HepG2 (cell line): ENCODE results near the gene ATP2A3.

Experiments used
- DNMT1 ChIP-seq: sonication (generic); formaldehyde crosslinking; IDR thresholded peaks from 2 replicates; pipeline ENCODE4 v1.5.1; 2020; ENCODE audit warnings: mild to moderate bottlenecking, missing genetic modification reagents
- MAFK ChIP-seq, 2 experiments: IDR thresholded peaks in 1 of 2; conservative IDR thresholded peaks in 1 of 2; 2 replicates each; pipeline ENCODE4 v1.6.1; 2011; ENCODE audit warnings: improper control_type of control experiment in 2 of 2, low read length in 2 of 2
- NR2C2 ChIP-seq: sonication (generic); formaldehyde crosslinking; IDR thresholded peaks from 2 replicates; pipeline ENCODE4 v1.4.0; 2020; ENCODE audit warnings: missing genetic modification reagents, mild to moderate bottlenecking, moderate library complexity, borderline replicate concordance
- POLR2A ChIP-seq, 2 experiments: IDR thresholded peaks; 2 replicates each; pipeline ENCODE4 v1.6.1; 2011; ENCODE audit warnings: low read depth in 2 of 2, low read length in 2 of 2, mild to moderate bottlenecking in 1 of 2, moderate library complexity in 1 of 2; ENCODE audit not compliant: insufficient read depth in 1 of 2
- ZFY ChIP-seq: sonication (generic); formaldehyde crosslinking; IDR thresholded peaks from 2 replicates; pipeline ENCODE4 v1.4.0; 2020; ENCODE audit warnings: missing genetic modification reagents

GRCh38 chr17:3972931-3973330 lies 8.7 kb upstream of the ATP2A3 start:
- TF ChIP-seq NR2C2 (no peak), MAFK (conservative IDR thresholded peaks at IDR 0.05 in 1 of 2, IDR thresholded peaks at IDR 0.05 in 1 of 2; ENCODE audit: low read length in 2 of 2) (no peak), DNMT1 (no peak), POLR2A (IDR thresholded peaks at IDR 0.05; ENCODE audit: insufficient read depth in 1 of 2, low read depth in 2 of 2, low read length in 2 of 2) (no peak), ZFY (CRISPR knock-in tag) (no peak)
